HG02981 (cell line): ENCODE data around the gene TNFRSF6B.

Source experiments
- ATAC-seq: cut with Tn5 transposase; IDR thresholded peaks from one replicate; pipeline ENCODE4 v1.9.1; 2021; ENCODE audit warnings: mild to moderate bottlenecking, moderate library complexity; ENCODE audit not compliant: unreplicated experiment

TNFRSF6B gene

GRCh38 chr20:63682384-63683139, 13.9 kb upstream of the TNFRSF6B start:
- no peak for ATAC-seq

DNA sequence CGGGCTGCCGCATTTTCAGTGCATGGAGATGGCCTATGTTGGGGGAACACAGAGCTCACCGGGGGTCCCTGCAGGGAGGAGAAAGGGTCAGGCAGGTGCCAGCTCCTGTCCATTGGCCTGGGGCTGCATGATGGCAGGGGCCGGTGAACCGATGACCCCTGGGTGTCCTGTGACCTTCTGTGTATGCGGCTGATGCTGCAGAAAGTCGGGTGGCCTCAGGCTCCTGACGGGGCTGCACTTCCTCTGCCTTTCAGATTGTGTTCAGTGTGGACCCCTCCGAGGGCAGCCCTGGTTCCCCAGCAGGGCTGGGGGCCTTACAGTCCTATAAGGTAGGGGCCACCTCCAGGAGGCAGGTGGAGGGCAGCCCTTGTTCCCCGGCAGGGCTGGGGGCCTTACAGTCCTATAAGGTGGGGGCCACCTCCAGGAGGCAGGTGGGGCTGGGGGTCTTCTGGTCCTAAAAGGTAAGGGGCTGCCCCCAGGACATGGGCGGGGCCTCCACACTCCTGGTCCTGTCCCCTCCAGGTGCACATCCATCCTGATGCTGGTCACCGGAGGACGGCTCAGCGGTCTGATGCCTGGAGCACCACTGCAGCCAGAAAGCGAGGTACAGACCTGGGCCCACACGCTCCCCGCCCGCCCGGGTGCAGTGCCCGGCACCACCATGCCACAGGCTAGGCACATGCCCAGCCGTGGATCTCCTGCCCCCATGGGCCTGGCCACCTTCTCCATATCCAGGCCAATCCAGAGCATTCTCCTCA, 11.0 kb upstream of the TNFRSF6B start:
- ATAC-seq: no peak

DNA sequence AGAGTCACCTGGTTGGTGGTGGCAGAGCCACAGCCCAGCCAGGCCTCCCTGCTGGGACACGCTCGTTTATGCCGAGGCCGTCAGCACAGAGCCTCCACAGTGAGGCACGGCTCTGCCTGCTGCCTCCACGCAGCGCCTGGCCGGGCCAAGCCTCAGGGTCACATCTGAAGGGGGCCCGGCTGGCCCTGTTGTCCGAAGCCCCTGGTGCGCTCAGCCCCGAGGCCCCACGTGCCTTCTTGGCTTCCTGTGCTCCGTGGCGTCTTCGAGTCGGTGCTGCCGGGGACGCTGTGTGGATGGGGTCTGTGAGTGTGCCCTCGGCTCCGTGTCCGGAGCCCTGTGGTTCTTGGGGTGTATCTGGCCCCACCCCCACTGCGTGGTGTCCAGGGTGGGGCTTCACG, 10.4 kb upstream of the TNFRSF6B start:
- no peak for ATAC-seq

DNA sequence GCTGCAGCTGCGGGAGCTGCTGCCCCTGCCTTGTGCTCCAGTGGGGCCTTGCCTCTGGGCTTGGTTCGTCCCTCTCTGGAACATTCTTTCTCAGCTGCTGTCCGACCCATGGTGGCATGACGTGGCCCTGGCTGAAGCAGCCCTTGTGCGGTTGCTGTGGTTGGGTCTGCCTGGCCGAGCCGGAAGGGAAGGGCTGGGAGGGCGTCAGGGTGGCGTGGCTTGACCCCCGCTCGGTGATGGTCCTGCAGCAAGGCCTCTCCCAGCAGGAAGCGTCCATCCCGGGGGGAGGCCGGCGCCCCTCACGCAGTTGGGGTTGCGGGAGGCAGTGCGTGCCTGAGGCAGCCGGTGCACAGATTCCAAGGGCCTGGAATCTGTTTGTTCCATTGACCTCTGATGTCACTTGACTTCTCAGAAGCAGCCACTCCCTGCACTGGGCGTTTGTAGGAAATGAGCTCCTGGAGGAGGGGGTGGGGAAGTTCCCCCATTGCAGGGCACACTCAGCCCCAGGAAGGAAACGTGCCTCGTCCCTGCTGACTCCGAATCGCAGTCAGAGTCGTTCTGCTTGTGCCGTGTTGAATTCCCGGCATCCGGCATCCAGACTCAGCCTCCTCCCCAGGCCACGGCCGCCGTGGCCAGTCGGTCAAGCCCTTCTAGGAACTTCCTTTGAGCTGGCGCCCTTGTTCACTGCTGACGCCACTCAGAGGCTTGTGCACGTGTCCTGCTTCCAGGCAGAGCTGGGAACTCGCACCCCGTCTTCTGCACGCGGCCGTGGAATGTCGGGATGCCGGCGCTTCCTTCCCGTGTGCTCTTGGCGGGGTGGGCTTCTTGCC, 9.7 kb upstream of the TNFRSF6B start:
- no peak for ATAC-seq

GRCh38 chr20:63687419-63688178, 8.9 kb upstream of the TNFRSF6B start:
- no peak for ATAC-seq

DNA sequence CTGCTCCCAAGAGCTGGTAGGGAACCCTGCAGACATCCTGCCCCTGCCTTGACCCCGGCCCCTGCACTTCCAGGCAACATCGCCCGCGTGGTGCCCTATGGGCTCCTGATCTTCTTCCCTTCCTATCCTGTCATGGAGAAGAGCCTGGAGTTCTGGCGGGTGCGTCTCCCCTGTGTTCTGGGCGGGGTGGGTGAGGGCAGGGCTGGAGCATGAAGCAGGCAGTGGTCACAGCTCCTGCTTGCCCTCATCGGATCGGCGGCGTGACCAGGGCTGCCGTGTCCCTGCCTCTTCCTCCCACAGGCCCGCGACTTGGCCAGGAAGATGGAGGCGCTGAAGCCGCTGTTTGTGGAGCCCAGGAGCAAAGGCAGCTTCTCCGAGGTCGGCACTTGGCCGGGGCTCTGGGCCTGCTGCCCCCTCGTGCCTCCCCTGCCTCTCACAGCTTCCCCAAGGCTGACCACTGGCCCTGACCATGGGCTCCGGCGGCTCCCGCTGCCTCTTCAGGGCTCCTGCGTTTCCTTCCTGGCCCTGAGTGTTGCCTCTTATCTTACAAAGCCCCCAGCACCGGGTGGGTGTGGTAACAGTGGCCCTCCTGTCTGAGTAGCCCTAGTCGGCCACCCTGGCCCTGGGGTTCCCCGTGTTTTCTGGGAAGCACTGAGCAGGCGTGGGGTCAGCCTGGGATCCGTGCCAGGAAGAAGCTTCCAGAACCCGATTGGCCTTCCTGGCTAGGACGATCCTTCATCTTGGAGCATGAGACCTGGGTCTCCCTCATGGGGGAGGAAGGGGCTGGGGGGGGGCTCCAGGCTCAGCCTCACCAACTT, 8.0 kb upstream of the TNFRSF6B start:
- ATAC-seq: no peak

- no peak for ATAC-seq
Observed at GRCh38 chr20:63689046-63690002, 7.1 kb upstream of the TNFRSF6B start.

GRCh38 chr20:63690003-63690897, 6.2 kb upstream of the TNFRSF6B start:
- no peak for ATAC-seq

- ATAC-seq: no peak
Observed at GRCh38 chr20:63690898-63691710, 5.3 kb upstream of the TNFRSF6B start.

DNA sequence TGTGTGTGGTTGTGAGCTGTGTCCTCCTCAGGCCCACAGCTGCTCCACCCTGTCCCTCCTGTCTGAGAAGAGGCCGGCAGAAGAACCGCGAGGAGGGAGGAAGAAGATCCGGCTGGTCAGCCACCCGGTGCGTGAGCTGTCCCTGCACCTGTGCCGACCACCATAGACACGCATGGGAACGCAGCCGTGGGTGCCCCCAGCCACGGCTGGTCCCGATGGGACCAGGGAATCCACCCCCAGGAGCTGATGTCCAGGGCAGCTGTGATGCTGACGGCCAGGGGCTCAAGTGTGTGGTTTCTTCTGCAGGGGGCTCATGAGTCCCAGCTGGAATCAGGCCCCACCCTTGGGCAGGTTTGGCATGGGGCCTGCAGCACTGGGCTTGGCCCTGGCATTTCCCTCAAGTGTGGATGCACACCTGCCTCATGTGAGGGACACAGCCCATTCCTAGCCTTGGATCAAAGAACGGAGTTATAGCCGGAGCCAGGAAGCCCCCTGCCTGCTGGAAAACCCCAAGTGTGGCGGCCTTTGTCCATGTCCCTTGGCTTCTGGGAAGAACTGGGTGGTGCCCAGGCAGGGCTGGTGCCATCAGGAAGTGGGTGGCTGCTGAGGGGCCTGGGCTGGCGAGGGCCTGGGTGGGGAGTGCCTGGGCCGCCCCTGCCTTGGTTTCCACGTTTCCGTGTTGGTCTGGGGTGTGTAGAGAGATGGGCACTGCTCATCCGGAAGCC, 4.6 kb upstream of the TNFRSF6B start:
- ATAC-seq: no peak

- ATAC-seq: no peak
Observed at GRCh38 chr20:63692436-63693082, 3.9 kb upstream of the TNFRSF6B start.

DNA sequence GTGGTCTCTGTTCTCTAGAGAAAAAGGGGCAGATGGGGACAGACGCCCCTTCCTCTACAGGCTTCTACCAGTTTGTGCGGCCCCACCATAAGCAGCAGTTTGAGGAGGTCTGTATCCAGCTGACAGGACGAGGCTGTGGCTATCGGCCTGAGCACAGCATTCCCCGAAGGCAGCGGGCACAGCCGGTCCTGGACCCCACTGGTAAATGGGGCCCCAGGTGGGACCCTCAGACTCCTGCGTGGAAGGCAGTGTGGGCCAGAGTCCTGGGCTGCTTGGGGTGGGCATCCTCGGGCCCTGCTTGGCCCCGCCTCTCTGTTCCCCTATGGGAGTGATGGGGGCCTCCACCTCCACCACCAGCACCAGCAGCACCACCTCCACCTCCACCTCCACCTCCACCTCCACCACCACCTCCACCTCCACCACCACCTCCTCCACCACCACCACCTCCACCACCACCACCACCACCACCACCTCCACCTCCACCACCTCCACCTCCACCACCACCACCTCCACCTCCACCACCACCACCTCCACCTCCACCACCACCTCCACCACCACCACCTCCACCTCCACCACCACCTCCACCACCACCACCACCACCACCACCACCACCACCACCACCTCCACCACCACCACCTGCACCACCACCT, 3.2 kb upstream of the TNFRSF6B start:
- ATAC-seq: no peak

DNA sequence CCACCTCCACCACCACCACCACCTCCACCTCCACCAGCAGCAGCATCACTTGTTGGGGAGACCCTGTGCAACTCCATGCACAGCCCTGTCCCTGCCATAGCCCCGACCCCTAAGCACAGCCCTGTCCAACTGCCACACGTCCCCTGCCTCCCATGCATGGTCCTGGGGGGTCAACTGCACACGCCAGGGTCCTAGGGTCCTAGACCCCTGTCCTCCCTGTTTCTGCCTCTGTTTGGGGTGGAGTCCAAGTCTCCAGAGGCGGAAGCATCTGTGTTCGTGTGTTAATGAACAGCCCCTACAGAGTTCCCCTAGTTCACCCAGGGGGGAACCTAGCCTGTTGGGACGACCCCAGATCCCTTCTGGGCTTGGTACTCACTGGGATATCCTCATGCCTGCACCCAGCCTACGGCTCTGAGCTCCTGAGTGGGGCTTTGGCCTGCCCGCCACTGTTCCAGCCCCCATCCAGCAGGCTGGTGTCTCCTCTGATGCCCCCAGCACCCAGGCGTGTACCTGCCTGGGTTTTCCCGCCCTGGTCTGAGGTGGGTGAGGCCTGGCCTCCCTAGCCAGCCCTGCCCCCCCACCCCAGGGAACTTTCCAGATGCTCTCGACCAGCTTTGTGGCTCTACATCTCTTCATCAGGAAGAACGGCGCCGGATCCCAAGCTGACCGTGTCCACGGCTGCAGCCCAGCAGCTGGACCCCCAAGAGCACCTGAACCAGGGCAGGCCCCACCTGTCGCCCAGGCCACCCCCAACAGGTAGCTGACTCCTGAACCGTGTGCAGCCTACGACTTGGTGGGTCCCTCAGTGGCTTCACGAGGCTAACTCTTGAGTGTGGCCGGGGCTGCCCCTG, 2.5 kb upstream of the TNFRSF6B start:
- ATAC-seq: no peak
